NCI-H2196 (cell line): ENCODE data around the gene RNF31.

Experiments used
- DNase-seq: peaks from one replicate; lab custom pipeline; 2025; ENCODE audit not compliant: unreplicated experiment; lab: John Stamatoyannopoulos, UW

RNF31 gene

DNA sequence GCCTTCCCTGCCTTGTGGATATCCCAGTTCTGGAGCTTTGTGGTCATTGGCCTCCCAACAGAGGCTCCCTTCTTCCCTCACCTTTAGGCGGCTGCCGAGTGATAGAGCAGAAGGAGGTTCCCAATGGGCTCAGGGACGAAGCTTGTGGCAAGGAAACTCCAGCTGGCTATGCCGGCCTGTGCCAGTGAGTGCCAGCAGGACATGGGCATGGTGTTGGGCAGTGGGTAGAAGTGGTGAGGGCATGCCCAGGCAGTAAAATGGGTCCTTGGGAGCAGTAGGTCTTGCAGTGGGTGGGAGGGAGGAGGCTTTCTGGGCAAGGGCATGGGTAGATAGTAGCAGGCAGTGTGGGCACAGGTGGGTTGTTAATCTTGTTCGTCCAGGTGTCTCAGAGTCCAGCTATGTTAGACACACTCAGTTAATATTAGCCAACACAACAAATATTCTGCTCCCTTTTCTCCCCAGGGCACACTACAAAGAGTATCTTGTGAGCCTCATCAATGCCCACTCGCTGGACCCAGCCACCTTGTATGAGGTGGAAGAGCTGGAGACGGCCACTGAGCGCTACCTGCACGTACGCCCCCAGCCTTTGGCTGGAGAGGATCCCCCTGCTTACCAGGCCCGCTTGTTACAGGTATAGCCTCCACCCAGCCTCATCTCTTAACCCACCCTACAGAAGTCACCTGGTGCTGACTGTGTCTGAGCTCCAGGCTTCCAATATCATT, 12.6 kb downstream of the RNF31 start:
- DNase-seq, result no peak

DNA sequence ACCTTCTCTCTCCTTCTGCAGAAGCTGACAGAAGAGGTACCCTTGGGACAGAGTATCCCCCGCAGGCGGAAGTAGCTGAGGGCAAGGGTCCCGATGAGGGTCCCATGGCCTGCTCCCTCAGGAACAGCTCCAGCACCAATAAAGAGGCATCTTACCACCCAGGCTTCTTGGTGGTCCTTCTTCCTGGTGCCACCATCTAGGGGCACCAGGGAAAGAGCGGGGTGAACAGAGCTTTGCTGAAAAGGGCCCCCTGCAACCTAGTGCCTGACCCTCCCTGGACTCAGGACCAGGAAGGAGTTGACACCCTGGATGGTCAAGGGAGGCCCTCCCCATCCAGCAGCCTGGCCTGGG, 13.2 kb downstream of the RNF31 start:
- DNase-seq, result no peak

- DNase-seq, result peak; percentile 99
These were observed 13.8 kb downstream of the RNF31 start, which contains the start of gene IRF9 for GRCh38 chr14:24160850-24161804. TSS of gene IRF9 (plus strand) at chr14:24161265. CDS start at chr14:24162145, 880 bp downstream.

DNA sequence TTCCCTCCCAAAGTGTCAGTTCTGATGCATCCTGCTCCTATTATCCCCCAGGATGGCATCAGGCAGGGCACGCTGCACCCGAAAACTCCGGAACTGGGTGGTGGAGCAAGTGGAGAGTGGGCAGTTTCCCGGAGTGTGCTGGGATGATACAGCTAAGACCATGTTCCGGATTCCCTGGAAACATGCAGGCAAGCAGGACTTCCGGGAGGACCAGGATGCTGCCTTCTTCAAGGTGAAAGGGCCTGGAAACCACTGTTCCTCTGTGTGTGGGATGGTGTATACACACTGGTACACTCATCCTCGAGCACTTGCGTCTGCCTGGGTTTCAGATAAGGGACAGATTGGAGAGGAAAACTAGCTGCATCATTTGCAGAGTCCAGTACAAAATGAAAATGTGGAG, 14.8 kb downstream of the RNF31 start:
- no peak for DNase-seq

GRCh38 chr14:24164518-24164991, 17.3 kb downstream of the RNF31 start:
- no peak for DNase-seq

GRCh38 chr14:24165785-24166184, 18.5 kb downstream of the RNF31 start:
- DNase-seq, result no peak

DNA sequence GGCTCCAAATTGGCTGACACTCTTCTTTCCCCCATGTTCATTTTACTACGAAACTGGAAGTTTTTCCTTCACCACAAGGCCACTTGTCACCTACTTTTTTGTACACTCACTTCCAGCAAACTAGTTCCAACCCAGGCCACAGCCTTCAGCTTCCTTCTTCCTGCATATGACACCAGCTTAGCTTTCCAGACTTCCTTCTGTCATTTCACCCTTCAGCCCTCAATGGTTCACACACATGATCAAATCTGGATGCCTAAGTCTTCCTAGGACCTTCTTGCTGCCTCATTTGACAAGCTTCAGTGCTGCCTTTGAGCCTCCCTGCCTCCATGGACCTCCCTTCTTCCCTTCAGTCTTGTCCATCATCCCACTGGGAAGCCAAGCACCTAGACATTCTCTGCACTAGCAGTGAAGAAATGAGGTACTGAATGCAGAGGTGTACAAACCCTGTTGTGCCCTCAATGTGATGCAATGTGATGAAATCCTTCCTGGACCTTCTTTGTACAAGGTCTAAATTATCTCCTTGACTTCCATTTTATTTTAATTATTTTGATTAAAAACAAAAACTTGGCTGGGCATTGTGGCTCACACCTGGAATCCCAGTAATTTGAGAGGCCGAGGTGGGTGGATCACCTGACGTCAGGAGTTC, 20.3 kb downstream of the RNF31 start:
- DNase-seq, result no peak

- no peak for DNase-seq
These were observed 24.3 kb downstream of the RNF31 start, which contains the start of gene REC8 for GRCh38 chr14:24171422-24172260. TSS of gene REC8 (plus strand) at chr14:24172080. CDS start at chr14:24172553, 473 bp downstream.

DNA sequence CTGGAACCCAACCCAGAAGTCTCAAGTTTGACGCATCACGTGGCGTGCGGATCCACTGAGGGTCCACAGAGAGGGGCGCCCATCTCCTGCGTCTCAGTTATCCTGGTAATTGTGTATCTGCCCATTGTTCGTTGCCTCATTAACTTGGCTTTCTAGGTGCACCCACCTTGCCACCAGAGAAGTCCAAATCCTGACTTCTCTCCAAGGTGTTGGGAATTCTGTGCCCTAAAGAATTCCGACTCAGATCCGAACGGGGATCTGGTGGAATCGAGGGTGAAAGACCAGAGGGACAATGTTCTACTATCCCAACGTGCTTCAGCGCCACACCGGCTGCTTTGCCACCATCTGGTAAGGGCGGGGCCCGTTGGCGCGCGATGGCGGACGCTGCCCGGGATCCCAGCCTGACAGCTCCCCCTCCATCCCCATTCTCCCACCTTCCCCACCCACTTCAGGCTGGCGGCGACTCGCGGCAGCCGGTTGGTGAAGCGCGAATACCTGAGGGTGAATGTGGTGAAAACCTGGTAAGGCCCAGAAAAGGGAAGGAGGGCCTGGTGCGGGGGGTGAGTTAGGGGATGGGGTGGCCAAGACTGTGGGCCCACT, 25.1 kb downstream of the RNF31 start:
- no peak for DNase-seq

DNA sequence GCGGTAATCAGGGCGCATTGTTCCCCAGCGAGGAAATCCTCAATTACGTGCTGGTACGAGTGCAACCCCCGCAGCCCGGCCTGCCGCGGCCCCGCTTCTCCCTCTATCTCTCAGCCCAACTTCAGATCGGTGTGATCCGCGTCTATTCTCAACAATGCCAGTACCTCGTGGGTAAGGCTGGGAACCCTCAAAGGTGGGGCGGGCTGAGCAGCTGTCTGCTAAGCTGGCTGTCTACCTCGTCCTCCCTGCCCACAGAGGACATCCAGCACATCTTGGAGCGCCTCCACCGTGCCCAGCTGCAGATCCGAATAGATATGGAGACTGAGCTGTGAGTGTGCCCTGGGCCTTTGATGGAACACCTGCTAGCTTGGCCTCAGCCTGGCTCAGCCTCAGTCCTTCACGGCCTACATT, 25.6 kb downstream of the RNF31 start:
- DNase-seq, result no peak

DNA sequence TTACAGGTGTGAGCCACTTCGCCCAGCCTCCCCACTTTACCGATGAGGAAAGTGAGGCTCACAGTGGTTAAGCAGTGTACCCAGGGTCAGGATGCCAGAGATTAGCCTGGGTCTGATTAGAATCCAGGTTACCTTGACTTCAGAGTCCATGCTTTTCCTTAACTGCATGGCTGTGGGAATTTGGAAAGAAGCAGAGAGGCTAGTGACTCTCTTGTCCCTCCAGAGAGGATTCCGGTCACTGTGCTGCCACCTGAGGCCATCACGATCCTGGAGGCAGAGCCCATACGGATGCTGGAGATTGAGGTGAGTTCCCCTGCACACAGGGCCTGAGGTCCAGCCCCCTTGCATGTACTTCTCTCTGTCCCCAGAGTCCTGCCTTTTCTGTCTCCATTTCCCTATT, 29.3 kb downstream of the RNF31 start:
- DNase-seq, result no peak

- DNase-seq, result no peak
These were observed 29.9 kb downstream of the RNF31 start for GRCh38 chr14:24177041-24177825.

DNA sequence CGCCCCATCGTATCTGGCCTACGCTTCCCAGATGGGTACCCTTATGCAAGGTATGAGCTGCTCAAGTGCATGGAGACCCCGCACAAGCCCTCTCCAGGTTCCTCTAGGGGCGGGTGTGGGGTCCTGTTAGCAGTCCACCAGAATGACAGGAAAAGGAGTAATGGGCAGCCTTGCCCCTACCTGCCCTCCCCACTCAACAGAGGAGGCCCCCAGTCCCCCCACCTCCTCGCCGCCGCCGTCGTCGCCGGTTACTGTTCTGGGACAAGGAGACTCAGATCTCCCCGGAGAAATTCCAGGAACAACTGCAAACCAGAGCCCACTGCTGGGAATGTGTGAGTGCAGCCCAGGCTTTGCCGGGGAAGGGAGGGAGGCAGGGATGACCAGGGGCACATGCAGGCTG, 30.6 kb downstream of the RNF31 start:
- DNase-seq, result no peak

GRCh38 chr14:24178399-24179178, 31.3 kb downstream of the RNF31 start:
- no peak for DNase-seq

DNA sequence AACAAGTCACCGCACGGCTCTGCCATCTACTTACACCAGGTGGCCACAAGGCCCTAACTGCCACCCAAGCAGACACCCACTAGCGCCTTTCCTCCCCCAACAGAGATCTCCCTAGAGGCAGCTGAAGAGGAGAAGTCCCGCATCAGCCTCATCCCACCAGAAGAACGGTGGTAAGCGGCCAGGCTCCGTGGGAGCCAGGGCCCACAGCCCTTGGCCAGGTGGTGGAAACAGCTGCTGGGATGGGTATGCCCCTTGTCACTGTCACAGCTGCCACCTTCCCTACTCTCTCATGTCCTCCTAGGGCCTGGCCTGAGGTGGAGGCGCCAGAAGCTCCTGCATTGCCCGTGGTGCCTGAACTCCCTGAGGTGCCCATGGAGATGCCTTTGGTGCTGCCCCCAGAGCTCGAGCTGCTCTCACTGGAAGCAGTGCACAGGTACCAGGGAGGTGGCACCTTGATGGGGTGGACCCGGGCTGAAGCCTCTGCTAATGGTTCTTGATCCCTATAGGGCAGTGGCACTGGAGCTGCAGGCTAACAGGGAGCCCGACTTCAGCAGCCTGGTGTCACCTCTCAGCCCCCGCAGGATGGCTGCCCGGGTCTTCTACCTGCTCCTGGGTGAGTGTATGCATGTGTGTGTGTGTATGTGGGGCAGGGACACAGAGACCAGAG, 32.1 kb downstream of the RNF31 start:
- no peak for DNase-seq

- DNase-seq, result peak; percentile 71
These were observed 32.9 kb downstream of the RNF31 start for GRCh38 chr14:24179961-24180796.
